Activated CD4-positive, alpha-beta T cell treated with anti-CD3 and anti-CD28 coated beads, Interleukin-2, Interleukin-4, amounts not matched to agents 100 ng/mL and 50 ng/mL, durations not matched to agents 16 hours and 8 hours (primary cell): ENCODE measurements around the gene DMKN.

Experiments used
- DNase-seq: peaks from one replicate; pipeline ENCODE4 v3.0.0-alpha.2; 2020; ENCODE audit warnings: low spot score

The DMKN gene

DNA sequence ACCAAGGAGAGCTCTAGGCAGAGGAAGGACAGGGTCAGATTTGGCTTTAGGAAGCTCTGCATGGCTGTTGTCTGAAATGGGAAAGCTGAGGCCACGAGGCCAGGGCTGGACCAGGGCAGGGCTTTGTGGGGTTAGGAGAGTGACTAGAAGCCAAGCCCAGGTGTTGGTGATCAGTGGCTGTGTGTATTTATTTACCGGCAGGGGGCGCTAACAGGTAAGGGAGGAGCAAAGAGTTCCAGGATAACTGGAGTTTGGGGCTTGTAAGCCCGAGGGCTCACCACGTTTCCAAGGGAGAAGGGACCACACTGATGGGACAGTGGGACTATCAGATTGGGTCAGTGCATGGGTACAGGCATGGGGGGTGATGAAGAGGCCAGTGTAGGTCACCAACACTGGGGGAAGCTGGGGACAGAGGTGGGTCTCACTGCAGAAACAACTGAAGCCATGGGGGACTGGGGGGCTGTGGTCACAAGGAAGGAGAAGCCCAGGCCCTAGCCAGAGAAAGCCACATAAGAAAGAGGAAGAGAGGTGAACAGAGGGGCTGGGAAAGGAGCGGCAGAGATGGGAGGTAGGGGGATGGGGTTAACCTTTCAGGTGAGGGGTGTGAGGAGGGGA is 35.8 kb upstream of the DMKN start:
- peak; percentile 72 for DNase-seq

DNA sequence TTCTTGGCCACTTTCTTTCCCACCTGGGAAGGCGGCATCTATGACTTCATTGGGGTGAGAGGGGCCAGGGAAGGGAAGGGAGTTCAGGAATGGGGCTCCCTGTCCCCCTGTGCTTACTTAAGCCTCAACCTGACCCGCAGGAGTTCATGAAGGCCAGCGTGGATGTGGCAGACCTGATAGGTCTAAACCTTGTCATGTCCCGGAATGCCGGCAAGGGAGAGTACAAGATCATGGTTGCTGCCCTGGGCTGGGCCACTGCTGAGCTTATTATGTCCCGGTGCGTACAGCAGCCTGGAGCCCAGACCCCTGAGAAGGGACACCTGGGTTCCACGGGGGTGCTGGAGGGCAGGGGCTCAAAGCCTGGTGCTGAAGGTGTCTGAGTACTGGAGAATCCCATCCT is 33.1 kb upstream of the DMKN start:
- no peak for DNase-seq

DNA sequence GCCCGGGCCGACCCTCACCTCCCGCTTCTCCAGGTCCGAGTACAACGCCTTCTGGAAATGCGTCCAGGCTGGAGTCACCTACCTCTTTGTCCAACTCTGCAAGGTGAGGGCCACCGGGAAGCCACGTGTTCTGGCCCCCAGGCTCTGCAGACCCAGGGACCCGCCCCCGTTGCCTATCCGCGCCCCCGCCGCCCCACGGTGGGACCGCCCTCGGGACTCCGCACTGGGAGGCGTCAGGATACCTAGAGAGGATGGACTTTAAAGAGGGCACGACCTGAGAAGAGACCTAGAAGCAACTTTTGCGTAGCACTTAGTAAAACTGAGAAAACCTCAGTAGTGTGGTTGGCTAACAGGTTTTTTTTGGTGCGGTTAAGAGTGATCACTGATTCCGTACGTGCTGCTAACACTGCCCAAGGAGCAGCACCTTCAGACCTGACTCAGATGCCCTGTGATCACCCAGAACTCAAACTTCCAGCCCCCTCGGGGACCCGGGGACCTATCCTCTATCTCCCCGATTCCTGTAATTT is 32.5 kb upstream of the DMKN start:
- peak; percentile 82 for DNase-seq

DNA sequence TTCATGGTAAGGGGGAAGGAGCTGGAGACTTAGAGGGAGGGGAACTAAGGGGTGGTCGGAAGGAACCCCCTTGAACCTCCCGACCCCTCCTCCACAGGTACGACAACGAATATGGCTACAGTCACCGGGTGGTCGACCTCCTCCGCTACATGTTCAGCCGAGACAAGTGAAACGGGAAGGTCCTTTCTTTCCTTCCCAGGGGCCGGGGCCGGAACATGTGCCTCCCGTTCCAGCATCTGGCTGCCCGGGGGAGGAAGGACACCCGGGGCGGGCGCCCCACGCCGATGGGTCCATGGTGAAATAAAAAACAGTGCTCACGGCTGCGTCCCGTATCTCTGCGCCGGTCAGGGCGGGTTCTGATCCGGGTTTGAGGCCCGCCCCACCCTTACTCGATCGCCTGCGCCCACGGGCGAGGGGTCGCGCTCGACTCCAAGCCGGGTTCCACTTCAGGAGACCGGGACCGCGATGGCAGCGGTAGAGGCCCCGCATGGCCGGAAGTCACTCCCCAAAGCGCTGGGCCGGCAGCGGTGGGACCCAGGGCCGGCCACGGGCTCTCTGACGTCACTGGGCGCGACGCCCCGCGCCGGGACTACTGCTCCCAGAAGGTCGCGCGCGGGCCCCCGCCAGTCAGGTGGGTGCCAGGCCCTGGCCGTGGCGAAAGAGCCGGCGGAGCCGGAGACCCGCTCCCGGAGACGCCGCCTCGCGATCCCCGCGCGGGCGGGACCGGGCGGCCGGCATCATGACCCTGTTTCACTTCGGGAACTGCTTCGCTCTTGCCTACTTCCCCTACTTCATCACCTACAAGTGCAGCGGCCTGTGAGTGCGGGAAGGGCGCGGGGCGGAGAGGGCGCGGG is 31.8 kb upstream of the DMKN start, which contains the start of gene TMEM147:
Gene TMEM147, plus strand, starts transcription at position 626 of the 854 bp plus-strand sequence. Its CDS starts 114 bp downstream, at position 740.
- DNase-seq = peak; percentile 85

DNA sequence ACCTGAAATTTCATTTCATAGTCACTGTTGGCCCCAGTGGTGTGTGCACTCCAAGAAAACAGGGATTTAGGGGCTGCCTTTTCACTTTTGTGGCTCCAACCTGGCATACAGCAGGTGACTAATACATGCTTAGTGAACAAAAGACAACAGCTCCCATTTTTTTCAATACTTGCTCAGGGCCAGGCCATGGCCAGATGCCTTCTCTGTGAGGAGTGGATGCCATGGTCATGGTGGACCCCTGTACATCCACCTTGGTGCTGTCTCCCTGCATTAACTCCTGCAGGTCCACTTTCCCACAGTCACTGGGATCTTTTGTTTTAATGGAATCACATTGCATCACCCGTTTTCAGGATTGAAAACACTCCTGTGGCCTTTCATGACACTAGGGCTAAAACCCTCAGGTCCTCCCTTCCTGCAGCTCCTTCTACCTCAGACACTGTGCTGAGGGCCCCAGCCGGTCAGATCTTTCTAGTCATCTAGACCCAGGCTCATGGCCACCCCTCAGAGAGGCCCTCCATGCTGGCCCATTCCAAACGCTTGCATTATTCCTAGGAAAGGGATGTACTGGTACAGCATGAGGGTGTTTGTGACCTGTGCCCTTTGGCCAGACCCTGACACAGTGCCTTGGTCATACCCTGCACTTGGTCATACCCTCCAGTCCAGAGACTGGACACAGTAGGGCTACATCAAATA is 30.8 kb upstream of the DMKN start:
- no peak for DNase-seq

DNA sequence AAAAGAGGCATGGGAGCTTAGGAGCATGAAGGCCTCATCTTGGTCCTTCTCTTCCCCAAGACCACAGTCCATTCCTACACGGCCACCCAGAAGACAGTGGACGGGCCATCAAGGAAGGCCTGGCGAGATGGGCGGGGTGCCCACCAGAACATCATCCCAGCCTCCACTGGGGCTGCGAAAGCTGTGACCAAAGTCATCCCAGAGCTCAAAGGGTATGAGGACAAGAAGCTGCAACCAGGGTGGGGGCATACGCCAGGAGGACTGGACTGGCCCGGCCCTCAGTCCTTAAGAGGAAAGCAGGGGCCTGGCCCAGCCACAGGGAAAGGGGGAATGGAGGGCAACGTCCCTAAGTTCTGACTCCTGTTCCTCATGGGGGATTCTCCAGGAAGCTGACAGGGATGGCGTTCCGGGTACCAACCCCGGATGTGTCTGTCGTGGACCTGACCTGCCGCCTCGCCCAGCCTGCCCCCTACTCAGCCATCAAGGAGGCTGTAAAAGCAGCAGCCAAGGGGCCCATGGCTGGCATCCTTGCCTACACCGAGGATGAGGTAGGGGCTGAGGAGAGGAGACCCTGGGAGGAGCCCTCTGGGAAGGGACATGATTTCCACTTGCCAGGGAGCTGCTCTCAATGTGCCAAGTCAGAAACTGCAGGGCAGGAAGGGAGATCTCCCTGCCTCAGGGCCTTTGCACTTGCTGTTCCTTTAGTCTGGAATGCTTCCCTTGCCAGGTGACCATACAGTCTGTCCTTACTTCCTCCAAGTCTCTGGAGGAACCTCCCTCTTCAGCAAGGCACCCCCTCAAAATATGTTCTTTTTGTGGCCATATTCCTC is 30.0 kb upstream of the DMKN start:
- DNase-seq = no peak

DNA sequence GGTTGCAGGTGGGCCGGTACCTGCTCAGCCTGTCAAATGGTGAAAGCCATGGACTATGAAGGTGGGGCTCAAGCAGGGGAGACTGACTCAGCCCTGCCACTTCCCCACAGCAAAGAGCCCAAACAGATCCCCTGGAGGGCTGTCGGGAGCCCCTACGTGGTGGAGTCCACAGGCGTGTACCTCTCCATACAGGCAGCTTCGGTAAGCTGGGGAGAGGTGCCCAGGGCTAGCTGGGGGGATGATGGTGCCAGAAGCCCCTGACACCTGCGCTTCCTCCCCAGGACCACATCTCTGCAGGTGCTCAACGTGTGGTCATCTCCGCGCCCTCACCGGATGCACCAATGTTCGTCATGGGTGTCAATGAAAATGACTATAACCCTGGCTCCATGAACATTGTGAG is 28.8 kb upstream of the DMKN start:
- no peak for DNase-seq

DNA sequence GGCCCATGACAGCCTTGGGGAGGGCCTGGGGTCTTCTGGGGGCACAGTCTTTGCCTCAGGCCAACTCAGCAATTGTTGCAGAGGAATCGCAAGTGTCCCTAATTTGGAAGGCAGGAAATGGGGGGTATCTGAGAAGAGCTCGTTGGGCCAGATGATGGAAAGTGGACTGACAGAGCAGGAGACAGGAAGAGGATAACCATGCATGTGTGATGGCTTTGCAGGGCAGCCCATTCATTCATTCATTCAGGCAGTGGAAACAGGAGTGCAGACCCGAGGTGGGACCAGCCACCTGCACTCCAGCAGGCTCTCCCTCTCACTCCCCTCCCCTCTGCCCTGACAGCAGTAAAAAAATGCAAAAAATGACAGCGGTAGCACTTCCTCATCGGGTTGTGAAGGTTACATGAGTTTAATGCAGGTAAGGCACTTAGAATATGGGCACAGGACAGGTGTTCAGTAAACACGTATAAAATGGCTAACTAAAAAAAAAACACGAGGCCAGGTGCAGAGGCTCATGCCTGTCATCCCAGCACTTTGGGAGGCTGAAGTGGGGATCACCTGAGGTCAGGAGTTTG is 27.0 kb upstream of the DMKN start:
- DNase-seq = no peak

DNA sequence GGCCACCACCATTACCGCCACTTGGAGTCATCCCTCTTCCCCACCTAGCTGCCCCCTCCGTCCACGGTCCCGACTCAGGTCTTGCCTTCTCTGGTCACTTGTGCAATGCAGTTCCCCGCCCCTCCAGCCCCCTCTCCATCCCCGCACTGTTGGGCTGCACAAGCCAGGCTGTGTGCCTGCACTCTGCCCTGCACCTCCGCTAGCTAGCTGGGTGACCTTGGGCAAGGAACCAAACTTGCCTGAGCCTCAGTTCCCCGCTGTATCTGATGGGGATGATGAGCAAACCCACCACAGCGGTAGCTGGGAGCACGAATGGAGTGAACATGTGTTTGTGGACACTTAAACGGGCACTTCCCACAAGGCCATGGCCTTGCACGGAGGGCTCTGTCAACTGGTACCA is 26.4 kb upstream of the DMKN start:
- DNase-seq = no peak

DNA sequence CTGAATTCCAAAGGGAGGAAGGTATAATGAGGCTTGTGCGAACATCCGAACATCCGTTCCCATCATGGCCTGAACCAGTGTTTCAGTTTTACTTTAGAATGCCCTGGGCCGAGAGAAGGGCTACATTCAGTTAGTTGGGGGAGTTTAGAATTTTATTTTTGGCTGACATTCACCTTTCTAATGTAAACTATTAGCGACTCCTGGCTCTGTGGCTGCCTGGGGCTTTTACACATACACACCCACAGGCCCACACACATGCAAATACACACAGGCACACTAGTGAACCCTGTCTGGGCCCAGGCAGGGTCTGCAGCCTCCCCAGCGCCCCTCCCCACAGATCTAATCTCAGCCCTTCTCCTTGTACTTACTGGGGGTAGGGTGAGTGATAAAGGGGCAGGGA is 25.9 kb upstream of the DMKN start:
- no peak for DNase-seq

DNA sequence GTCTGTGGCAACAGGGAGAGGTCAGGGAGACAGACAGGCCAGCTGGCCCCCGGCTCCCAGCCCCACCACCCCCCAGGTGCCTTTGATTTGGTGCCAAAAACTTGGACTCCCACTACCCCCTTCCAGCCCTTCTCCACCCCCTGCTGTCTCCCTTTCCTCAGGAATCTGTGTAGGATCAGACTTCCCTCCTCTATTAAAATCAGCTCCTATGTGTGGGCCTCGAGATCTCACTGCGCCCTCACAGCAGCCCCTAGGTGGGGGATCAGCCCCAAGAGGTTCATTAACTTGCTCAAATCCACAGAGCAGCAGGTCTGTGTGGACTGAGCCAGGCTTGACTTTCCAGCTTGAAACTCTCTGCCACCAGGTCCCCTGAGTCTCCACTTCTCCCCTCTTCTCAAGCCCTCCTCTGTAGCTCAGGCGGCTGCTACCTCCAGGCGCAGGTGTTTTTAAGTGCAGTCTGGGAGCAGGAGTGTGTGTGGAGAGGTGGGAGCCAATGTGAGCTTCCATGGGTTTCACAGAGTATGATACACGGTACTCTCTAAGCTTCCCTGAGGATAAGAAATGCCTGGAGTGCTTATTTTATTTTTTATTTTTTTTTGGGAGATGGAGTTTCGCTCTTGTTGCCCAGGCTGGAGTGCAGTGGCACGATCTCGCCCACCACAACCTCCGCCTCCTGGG is 21.5 kb upstream of the DMKN start:
- DNase-seq = no peak

DNA sequence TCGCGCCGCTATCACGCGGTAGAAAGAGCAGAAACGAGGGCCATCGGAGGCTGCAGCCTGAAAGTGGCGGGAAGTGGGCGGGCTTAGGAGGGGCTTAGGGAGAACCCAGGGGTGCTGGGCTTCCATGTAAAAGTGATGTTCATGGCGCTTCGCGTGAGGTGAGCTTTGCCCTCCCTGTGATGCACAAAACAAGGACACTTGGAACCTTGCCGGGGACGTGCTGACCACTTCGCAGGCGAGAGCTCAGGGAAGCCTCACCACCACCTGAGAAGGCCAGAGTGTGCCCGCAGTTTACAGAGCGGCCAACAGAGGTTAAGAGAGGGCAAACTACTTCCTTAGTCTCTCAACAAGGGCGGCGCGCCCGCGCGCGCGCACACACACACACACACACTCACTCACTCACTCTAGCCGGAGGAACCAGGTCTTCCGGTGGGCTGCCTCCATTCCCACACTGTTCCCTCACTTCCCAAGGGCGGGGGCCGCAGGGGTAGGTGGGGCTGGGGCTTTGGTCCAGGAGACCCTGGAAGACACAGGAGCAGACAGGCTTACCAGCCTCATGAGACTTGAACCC is 20.5 kb upstream of the DMKN start:
- no peak for DNase-seq

DNA sequence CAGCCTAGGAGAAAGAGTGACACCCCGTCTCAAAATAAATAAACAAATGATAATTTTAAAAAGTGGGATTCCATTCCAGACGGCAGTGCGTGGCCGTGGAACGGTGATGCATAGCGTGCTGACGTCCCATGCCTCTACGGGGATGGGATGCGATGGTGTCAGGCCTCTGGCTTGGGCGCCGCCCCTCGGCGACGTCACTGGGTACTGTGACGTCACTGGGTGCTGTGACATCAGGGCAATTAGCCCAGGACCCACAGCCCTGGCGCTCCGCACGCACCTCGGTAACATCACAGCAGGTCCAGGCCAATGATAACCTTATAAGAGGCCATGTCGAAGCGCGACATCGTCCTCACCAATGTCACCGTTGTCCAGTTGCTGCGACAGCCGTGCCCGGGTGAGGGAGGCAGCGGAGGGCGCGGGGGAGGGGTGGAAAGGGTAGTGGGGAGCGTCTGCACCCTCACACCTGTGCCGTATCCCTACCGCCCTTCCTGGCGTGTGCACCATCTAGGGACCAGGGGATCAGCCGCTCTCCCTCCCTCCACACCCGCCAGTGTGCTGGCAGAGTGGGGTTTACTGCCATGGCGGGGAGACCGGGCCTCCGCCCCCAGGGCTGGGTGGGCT is 19.9 kb upstream of the DMKN start, which contains the start of gene GAPDHS:
Gene GAPDHS, plus strand, starts transcription at position 256 of the 621 bp plus-strand sequence. Its CDS starts 72 bp downstream, at position 328.
- no peak for DNase-seq

DNA sequence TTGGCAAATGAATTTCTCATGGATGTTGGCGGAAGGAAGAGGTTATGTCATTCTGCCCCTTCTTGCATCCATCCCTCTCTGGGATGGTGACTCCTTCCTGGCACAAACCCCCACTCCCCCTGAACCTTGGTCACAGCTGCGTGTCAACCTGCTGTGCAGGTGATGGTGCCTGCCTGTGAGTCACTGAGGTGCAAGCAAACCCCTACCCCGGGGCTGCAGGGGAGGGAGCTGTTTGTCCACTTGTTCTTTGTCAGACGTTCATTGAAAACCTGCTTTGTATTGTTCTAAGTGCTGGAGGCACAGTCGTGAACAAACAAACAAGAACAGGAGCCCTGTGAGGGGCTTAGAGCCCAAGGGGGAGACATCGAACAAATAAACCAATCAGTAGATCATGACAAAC is 17.8 kb upstream of the DMKN start:
- DNase-seq = no peak

DNA sequence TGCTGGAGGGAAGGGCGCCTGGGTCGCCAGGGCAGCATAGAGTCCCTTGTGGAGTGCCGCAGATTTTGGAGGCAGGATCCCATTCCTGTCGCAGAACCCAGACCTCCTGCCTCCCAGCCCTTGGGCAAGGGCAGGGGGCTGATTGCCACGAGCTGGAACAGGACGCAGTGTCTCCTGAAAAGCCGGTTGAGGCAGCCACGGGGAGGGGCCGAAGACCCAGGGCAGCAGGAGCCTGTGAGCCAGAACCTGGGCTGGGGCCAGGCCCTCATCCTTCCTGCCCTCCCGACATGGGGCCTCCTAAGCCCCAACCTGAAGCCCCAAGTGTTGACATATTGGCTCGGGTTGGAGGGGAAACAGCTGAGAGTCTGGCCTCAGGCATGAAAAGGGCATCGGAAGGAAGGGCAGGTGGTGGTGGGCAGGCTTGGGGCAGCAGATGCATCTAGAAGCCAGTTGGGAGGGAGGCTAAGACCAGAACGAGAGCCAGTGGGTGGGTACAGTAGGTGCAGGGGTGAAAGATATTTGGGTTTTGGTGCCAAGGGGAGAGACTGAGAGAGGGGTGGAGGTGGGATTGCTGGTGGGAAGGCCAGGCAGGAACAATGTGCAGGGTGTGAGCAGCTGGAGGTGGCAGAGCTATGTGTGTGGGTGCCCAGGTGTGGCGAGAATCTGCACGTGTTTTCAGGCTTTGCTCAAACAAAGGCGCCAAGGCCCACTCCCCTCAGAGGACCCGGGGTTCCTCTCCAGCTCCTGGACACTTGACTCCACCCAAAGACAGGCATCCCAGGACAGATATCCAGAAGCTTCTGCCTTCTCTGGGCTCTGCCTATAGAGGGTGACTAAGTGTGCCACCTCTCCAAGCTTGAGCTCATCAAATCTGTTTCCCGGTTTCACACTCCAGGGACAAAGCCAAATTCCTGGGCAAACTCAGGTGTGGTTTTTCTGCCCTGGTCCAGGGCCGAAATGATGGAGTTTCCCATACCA is 16.1 kb upstream of the DMKN start:
- no peak for DNase-seq

DNA sequence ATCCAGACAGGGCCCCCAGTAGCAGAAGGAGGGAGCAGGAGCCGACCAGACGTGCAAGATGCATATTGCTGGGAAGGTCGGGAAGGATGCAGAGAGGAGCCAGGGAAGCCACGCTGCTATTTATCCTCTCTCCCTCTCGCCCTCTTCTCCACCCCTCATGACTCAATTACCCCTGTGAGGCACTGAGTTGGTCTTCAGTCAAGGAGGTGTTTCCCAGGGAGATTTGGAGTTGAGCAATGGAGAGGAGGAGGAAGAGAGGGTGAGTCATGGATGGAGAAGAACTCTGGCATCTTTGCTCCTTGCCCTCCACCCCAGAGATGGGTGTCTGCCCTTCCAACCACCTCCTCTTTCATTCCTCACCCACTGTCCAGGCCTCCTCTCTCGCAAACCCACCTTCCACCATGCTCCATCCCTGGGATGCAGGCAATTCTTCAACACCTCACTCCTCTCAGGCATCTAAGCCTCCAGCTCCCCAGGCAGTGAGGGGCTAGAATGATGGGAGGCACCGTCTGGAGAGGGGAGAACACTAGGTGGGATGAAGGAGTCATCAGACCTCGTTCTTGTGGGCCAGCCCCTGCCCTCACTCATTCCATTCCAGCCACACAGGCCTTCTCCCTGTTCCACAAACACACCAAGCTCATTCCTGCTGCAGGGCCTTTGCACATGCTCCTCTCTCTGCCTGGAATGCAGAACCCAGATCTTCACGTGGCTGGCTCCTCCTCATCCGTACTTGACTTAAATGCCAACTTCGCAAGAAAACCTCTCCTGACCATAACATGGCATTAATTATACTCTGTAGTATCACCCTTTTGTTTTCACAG is 15.0 kb upstream of the DMKN start, which contains the start of gene SBSN:
Gene SBSN, minus strand, starts transcription at position 94 of the 821 bp plus-strand sequence. Its CDS starts 30 bp downstream, at position 64.
- no peak for DNase-seq

DNA sequence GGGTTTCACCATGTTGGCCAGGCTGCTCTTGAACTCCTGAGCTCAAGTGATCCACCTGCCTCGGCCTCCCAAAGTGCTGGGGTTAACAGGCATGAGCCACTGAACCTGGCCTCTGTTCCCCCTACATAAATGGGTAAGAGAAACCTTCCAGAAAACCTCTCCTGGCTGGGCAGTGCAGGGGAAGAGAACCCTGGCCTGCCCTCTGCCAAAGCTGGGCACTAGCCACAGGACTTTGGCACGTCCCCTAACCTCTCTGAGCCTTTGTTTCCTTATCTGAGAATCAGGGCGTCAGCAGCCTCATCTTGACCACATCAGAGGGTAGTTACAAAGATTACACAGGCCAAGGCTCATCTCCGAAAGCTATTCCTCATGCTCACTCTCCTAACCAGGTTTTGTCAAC is 12.4 kb upstream of the DMKN start:
- no peak for DNase-seq
